HL-60 (cell line): Measurements from ENCODE around the gene HCFC1R1.

ENCODE experiments used
- DNase-seq, 2 experiments: peaks; one replicate each; pipeline ENCODE4 v3.0.0-alpha.2; 2010 to 2020; ENCODE audit warnings: low read depth in 1 of 2, low spot score in 1 of 2
- H3K27ac ChIP-seq: fragments of 250-450 bp; sonication (Bioruptor Pico); replicated peaks from 2 replicates; pipeline ENCODE4 v1.5.1; 2020; ENCODE audit warnings: mild to moderate bottlenecking, moderate library complexity
- H3K27me3 ChIP-seq: fragments of 250-450 bp; sonication (Bioruptor Pico); 2 replicates; pipeline ENCODE4 v1.5.1; 2021; ENCODE audit warnings: mild to moderate bottlenecking, moderate library complexity; ENCODE audit not compliant: insufficient read depth, poor library complexity, severe bottlenecking
- H3K4me3 ChIP-seq: replicated peaks from 2 replicates; pipeline ENCODE4 v1.5.1; 2011; ENCODE audit warnings: mild to moderate bottlenecking, control low read depth, low read length; ENCODE audit not compliant: insufficient read depth
- GABPA ChIP-seq: IDR thresholded peaks from 2 replicates; pipeline ENCODE4 v1.6.1; 2012; ENCODE audit warnings: low read depth
- POLR2AphosphoS5 ChIP-seq: IDR thresholded peaks from 2 replicates; pipeline ENCODE4 v1.6.1; 2012; ENCODE audit warnings: low read depth
- SPI1 ChIP-seq: IDR thresholded peaks from 2 replicates; pipeline ENCODE4 v1.6.1; 2012; ENCODE audit warnings: low read depth, mild to moderate bottlenecking, borderline replicate concordance
- TF ChIP-seq, protein P1 (sequence below): IDR thresholded peaks from one replicate; pipeline ENCODE4 v1.5.1; 2011; ENCODE audit warnings: low read length, control low read depth, inconsistent platforms; ENCODE audit not compliant: insufficient read depth
- TF ChIP-seq, protein P2 (sequence below): IDR thresholded peaks from 2 replicates; pipeline ENCODE4 v1.6.1; 2012; ENCODE audit warnings: low read depth; ENCODE audit not compliant: insufficient replicate concordance

The HCFC1R1 gene

DNA sequence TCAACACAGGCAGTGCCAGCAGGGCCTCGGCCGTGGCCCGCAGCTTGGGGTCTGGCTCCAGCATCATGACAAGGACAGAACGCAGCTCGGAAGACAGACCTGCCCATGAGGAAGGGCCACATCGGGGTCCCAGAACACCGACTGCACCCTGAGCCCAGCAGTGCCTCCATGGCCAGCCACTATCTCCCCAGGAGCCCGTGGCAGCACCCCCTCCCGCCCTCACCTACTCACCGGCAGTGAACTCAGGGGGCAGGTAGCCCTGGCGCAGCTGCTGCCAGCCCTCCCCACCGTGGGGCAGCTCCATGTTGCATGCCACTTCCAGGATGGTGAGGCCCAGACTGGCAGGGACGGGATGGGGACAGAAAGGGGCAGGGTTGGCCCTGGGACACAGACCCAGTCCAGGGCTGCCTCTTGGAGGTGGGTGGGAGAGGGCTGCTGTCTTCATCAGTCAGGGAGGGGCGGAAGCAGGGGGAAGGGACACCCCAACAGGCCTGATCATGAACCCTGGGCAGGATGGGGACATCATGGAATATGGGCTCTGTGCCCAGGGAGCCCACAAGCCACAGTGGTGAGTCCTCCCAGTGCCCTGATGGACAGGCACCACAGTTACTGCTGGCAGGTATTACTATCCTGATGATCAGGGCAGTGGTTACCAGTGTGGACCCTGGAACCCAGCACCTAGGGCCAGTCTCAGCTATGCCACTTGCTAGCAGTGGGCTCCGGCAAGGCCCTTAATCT, 49.3 kb downstream of the HCFC1R1 start:
- TF ChIP-seq, protein P1, sequence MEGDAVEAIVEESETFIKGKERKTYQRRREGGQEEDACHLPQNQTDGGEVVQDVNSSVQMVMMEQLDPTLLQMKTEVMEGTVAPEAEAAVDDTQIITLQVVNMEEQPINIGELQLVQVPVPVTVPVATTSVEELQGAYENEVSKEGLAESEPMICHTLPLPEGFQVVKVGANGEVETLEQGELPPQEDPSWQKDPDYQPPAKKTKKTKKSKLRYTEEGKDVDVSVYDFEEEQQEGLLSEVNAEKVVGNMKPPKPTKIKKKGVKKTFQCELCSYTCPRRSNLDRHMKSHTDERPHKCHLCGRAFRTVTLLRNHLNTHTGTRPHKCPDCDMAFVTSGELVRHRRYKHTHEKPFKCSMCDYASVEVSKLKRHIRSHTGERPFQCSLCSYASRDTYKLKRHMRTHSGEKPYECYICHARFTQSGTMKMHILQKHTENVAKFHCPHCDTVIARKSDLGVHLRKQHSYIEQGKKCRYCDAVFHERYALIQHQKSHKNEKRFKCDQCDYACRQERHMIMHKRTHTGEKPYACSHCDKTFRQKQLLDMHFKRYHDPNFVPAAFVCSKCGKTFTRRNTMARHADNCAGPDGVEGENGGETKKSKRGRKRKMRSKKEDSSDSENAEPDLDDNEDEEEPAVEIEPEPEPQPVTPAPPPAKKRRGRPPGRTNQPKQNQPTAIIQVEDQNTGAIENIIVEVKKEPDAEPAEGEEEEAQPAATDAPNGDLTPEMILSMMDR: no peak
- TF ChIP-seq POLR2AphosphoS5: peak; percentile 66
- DNase-seq: no peak
- H3K27me3 ChIP-seq: no peaks in the 10 kb centered on the region
- no peak overlapping the region for H3K27ac ChIP-seq
- H3K4me3 ChIP-seq: no peak overlapping the region

DNA sequence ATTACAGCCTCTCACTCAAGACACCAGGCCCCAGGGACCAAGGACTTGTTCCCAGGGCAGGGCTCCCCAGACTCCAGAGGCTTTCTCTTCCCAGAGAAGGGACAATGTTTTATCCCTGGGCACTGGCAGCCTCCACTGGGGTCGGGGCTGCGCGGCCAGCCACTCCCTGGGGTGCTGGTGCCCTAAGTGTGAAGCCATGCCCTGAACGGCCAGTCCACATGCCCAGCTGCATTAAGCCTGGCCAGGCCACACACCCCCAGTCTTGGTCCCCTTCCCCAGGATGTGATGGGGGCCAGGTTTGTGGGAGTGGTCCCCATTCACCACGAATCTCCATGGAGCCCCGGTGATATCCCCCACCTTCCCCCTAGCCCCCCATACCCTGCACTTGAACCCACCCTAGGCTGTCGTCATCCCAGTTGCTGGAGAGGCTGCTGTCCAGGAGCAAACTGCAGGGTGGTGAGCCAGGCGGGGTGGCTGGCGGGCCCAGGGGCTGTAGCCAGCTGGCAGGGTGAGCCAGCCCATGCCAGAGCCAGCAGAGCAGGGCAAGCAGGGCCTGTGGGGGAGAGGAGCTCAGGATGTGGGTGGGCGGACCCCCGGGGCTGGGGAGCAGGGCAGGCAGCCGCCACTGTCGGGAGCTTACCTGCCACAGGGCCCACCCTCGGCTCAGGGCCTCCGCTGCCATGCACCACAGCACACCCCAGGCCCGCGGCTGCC, 50.0 kb downstream of the HCFC1R1 start:
- Histone ChIP-seq H3K27me3 (no peaks in the 10 kb centered on the region), H3K27ac (no peak overlapping the region), H3K4me3 (no peak overlapping the region)
- DNase-seq: no peak
- no peak for TF ChIP-seq GABPA
- TF ChIP-seq SPI1: no peak
- TF ChIP-seq, protein P1: no peak
- no peak for TF ChIP-seq POLR2AphosphoS5
- TF ChIP-seq, protein P2, sequence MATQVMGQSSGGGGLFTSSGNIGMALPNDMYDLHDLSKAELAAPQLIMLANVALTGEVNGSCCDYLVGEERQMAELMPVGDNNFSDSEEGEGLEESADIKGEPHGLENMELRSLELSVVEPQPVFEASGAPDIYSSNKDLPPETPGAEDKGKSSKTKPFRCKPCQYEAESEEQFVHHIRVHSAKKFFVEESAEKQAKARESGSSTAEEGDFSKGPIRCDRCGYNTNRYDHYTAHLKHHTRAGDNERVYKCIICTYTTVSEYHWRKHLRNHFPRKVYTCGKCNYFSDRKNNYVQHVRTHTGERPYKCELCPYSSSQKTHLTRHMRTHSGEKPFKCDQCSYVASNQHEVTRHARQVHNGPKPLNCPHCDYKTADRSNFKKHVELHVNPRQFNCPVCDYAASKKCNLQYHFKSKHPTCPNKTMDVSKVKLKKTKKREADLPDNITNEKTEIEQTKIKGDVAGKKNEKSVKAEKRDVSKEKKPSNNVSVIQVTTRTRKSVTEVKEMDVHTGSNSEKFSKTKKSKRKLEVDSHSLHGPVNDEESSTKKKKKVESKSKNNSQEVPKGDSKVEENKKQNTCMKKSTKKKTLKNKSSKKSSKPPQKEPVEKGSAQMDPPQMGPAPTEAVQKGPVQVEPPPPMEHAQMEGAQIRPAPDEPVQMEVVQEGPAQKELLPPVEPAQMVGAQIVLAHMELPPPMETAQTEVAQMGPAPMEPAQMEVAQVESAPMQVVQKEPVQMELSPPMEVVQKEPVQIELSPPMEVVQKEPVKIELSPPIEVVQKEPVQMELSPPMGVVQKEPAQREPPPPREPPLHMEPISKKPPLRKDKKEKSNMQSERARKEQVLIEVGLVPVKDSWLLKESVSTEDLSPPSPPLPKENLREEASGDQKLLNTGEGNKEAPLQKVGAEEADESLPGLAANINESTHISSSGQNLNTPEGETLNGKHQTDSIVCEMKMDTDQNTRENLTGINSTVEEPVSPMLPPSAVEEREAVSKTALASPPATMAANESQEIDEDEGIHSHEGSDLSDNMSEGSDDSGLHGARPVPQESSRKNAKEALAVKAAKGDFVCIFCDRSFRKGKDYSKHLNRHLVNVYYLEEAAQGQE: no peak

DNA sequence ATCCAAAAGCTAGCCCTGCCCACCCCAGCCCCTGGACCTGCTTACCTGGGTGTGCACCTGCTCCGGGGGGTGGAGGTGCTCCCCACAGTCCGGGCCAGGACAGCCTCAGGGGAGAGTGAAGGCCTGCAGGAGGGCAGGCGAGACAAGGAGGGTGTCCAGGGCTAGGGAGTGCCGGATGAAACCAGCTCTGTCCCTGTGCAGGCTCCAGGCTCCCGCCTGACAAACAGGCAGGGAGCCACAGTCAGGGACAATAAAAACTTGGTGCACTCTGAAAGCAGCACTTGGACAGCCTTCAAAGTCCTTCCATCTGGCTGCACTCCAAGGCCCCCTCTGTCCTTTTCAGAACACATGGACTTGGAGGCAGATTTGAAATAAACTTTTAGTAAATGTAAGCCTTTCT, 50.6 kb downstream of the HCFC1R1 start:
- TF ChIP-seq, protein P2: no peak
- TF ChIP-seq POLR2AphosphoS5 (peak; percentile 68; the same call in 1 of the 2 replicates), SPI1 (no peak), GABPA (no peak)
- TF ChIP-seq, protein P1: no peak
- Histone ChIP-seq H3K27ac (no peak overlapping the region), H3K4me3 (no peak overlapping the region), H3K27me3 (no peaks in the 10 kb centered on the region)
- DNase-seq: no peak
